ENCODE measurements around the gene PAXIP1. TPM values are rescaled to one million over a fixed set of nuclear protein-coding genes. Genes with fewer than 3 reads are reported as not detected.

PAXIP1 gene, protein sequence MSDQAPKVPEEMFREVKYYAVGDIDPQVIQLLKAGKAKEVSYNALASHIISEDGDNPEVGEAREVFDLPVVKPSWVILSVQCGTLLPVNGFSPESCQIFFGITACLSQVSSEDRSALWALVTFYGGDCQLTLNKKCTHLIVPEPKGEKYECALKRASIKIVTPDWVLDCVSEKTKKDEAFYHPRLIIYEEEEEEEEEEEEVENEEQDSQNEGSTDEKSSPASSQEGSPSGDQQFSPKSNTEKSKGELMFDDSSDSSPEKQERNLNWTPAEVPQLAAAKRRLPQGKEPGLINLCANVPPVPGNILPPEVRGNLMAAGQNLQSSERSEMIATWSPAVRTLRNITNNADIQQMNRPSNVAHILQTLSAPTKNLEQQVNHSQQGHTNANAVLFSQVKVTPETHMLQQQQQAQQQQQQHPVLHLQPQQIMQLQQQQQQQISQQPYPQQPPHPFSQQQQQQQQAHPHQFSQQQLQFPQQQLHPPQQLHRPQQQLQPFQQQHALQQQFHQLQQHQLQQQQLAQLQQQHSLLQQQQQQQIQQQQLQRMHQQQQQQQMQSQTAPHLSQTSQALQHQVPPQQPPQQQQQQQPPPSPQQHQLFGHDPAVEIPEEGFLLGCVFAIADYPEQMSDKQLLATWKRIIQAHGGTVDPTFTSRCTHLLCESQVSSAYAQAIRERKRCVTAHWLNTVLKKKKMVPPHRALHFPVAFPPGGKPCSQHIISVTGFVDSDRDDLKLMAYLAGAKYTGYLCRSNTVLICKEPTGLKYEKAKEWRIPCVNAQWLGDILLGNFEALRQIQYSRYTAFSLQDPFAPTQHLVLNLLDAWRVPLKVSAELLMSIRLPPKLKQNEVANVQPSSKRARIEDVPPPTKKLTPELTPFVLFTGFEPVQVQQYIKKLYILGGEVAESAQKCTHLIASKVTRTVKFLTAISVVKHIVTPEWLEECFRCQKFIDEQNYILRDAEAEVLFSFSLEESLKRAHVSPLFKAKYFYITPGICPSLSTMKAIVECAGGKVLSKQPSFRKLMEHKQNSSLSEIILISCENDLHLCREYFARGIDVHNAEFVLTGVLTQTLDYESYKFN
- total RNA-seq (2021) (14.1 and 18.8 TPM in 2 replicates), Bru-seq, nascent RNA (percentile 83 among the genes with signal in this experiment), BruChase-seq, experiment 1, labeled RNA remaining after a 2-hour chase (percentile 75 among the genes with signal in this experiment), BruChase-seq, experiment 2, labeled RNA remaining after a 6-hour chase (percentile 81 among the genes with signal in this experiment)
- long read RNA-seq, partial matches to known transcripts, result 3 of 9 reads
- long read RNA-seq, other reads (novel, unspliced or antisense), result 2 of 9 reads

- TF ChIP-seq, protein P1, sequence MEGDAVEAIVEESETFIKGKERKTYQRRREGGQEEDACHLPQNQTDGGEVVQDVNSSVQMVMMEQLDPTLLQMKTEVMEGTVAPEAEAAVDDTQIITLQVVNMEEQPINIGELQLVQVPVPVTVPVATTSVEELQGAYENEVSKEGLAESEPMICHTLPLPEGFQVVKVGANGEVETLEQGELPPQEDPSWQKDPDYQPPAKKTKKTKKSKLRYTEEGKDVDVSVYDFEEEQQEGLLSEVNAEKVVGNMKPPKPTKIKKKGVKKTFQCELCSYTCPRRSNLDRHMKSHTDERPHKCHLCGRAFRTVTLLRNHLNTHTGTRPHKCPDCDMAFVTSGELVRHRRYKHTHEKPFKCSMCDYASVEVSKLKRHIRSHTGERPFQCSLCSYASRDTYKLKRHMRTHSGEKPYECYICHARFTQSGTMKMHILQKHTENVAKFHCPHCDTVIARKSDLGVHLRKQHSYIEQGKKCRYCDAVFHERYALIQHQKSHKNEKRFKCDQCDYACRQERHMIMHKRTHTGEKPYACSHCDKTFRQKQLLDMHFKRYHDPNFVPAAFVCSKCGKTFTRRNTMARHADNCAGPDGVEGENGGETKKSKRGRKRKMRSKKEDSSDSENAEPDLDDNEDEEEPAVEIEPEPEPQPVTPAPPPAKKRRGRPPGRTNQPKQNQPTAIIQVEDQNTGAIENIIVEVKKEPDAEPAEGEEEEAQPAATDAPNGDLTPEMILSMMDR (conservative IDR thresholded peaks at IDR 0.05), result no peak
- TF ChIP-seq EZH2 (IDR thresholded peaks at IDR 0.05; ENCODE audit: low read depth), result no peak
- Histone ChIP-seq H3K27me3 (ENCODE audit: insufficient read depth, low read depth) (no peaks in the 10 kb centered on the region), H3K27ac (peak within 1 kb of the TSS; percentile 67), H3K4me2 (peak within 1 kb of the TSS; percentile 90), H3F3A (ENCODE audit: insufficient read depth, low read depth) (peaks cover 13% of the 10 kb centered on the region), H3K4me1 (replicated peaks; ENCODE audit: insufficient read depth) (peaks cover 22% of the 10 kb centered on the region), H4K20me1 (ENCODE audit: insufficient read depth) (no peaks in the 10 kb centered on the region), H3K36me3 (ENCODE audit: low read depth) (peaks cover 6% of the 10 kb centered on the region), H3K9me2 (ENCODE audit: insufficient read depth) (no peaks in the 10 kb centered on the region), H3K79me2 (ENCODE audit: low read depth) (peaks cover 46% of the 10 kb centered on the region), H2AFZ (peak within 1 kb of the TSS; percentile 98), H3K9me3 (ENCODE audit: insufficient read depth, low read depth) (no peaks in the 10 kb centered on the region), H3K4me3 (peak within 1 kb of the TSS; percentile 67)
- CTCF ChIA-PET, result interaction anchor here (0.7 kb wide), 1 partner anchor 296 kb away, joined by 4 read pairs; no protein-coding TSS in a partner anchor
- intact Hi-C loops (cut with micrococcal nuclease; ENCODE audit: unreplicated experiment), result loop anchor here (2.0 to 5.0 kb wide), 3 partner anchors 189 to 342 kb away; no protein-coding TSS in a partner anchor
- no TSS peak for BruUV-seq (replicated peaks)
- POLR2A ChIA-PET (ENCODE audit: unreplicated experiment), result interaction anchor here (0.6 to 1.0 kb wide), 5 partner anchors 19 to 294 kb away, joined by 3 to 6 read pairs (median 4); no protein-coding TSS in a partner anchor
- peak in 1 of 2 experiments; percentile 74 for DNase-seq
Measured at GRCh38 chr7:155003092-155003375, at the start of gene PAXIP1. Gene PAXIP1, minus strand, starts transcription at chr7:155003124. Its CDS starts 195 bp downstream, at chr7:155002929.

DNA sequence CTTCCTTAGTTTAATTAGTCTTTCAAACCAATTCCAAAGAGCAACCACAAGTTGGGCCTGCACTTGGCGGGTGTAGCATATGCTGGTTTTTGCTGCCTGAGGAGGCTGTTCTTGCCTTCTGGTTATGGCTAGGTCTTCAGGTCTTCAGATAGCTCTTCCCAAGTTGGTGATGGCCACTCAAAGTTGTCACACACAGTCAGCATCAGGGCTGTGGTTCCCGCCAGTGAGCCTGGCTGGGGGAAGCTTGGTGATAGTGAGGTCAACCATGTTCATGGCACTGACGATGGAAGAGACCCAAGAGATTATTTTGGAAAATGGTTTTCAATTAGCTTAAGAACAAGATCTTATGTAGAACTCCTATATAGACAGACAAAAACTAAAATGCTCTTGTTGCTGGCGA is 48.4 kb upstream of the PAXIP1 start:
- H3K36me3 ChIP-seq (ENCODE audit: low read depth), result no peaks in the 10 kb centered on the region
- H3K4me2 ChIP-seq, result no peak overlapping the region
- H3K4me3 ChIP-seq, result no peak overlapping the region
- DNase-seq, result no peak
- no peaks in the 10 kb centered on the region for H3K79me2 ChIP-seq (ENCODE audit: low read depth)
- H4K20me1 ChIP-seq (ENCODE audit: insufficient read depth), result no peaks in the 10 kb centered on the region
- no peaks in the 10 kb centered on the region for H3F3A ChIP-seq (ENCODE audit: insufficient read depth, low read depth)
- POLR2A ChIA-PET (ENCODE audit: unreplicated experiment), result no interaction called here
- TF ChIP-seq, protein P1 (conservative IDR thresholded peaks at IDR 0.05), result no peak
- TF ChIP-seq EZH2 (IDR thresholded peaks at IDR 0.05; ENCODE audit: low read depth), result no peak
- BruUV-seq (replicated peaks), result no TSS peak
- no peak overlapping the region for H3K27ac ChIP-seq
- no peak overlapping the region for H2AFZ ChIP-seq
- no peaks in the 10 kb centered on the region for H3K9me3 ChIP-seq (ENCODE audit: insufficient read depth, low read depth)
- H3K4me1 ChIP-seq (replicated peaks; ENCODE audit: insufficient read depth), result no peaks in the 10 kb centered on the region
- CTCF ChIA-PET, result no interaction called here
- no peaks in the 10 kb centered on the region for H3K9me2 ChIP-seq (ENCODE audit: insufficient read depth)
- peaks cover 93% of the 10 kb centered on the region for H3K27me3 ChIP-seq (ENCODE audit: insufficient read depth, low read depth)
- intact Hi-C loops (cut with micrococcal nuclease; ENCODE audit: unreplicated experiment), result no loop called here

GRCh38 chr7:155048006-155048405 is 45.1 kb upstream of the PAXIP1 start:
- Histone ChIP-seq H3F3A (ENCODE audit: insufficient read depth, low read depth) (no peaks in the 10 kb centered on the region), H3K27ac (no peak overlapping the region), H3K36me3 (ENCODE audit: low read depth) (no peaks in the 10 kb centered on the region), H3K79me2 (ENCODE audit: low read depth) (no peaks in the 10 kb centered on the region), H3K4me3 (no peak overlapping the region), H3K4me2 (no peak overlapping the region), H3K9me3 (ENCODE audit: insufficient read depth, low read depth) (no peaks in the 10 kb centered on the region; the same call in 1 of the 2 replicates), H3K27me3 (ENCODE audit: insufficient read depth, low read depth) (peaks cover 97% of the 10 kb centered on the region), H2AFZ (no peak overlapping the region), H3K9me2 (ENCODE audit: insufficient read depth) (no peaks in the 10 kb centered on the region), H4K20me1 (ENCODE audit: insufficient read depth) (no peaks in the 10 kb centered on the region), H3K4me1 (replicated peaks; ENCODE audit: insufficient read depth) (no peaks in the 10 kb centered on the region)
- TF ChIP-seq, protein P1 (conservative IDR thresholded peaks at IDR 0.05), result no peak
- TF ChIP-seq EZH2 (IDR thresholded peaks at IDR 0.05; ENCODE audit: low read depth), result no peak
- intact Hi-C loops (cut with micrococcal nuclease; ENCODE audit: unreplicated experiment), result no loop called here
- no TSS peak for BruUV-seq (replicated peaks)
- CTCF ChIA-PET, result no interaction called here
- POLR2A ChIA-PET (ENCODE audit: unreplicated experiment), result no interaction called here
- no peak for DNase-seq
